HFF-Myc (cell line): ENCODE measurements around the gene CAPN1.

Experiments used
- DNase-seq: peaks from one replicate; pipeline ENCODE4 v3.0.0-alpha.2; 2011; ENCODE audit warnings: low read depth; ENCODE audit errors: extremely low read depth
- H3K4me3 ChIP-seq: replicated peaks from 2 replicates; pipeline ENCODE4 v1.5.1; 2011; ENCODE audit warnings: low read depth, mild to moderate bottlenecking, control low read depth, low read length
- CTCF ChIP-seq: IDR thresholded peaks from 2 replicates; pipeline ENCODE4 v1.5.1; 2012; ENCODE audit warnings: mild to moderate bottlenecking, low read depth, low read length, control low read depth; ENCODE audit errors: missing control alignments

CAPN1 gene

GRCh38 chr11:65210361-65210731 is 28.6 kb downstream of the CAPN1 start:
- no peak for TF ChIP-seq CTCF
- H3K4me3 ChIP-seq = no peak overlapping the region
- no peak for DNase-seq

- DNase-seq = no peak
- TF ChIP-seq CTCF = no peak
- H3K4me3 ChIP-seq = no peak overlapping the region
These were observed 29.0 kb downstream of the CAPN1 start for GRCh38 chr11:65210748-65211147.

- TF ChIP-seq CTCF = no peak
- no peak overlapping the region for H3K4me3 ChIP-seq
- no peak for DNase-seq
These were observed 29.8 kb downstream of the CAPN1 start for GRCh38 chr11:65211293-65212105.

GRCh38 chr11:65212226-65212801 is 30.6 kb downstream of the CAPN1 start:
- no peak overlapping the region for H3K4me3 ChIP-seq
- TF ChIP-seq CTCF = no peak
- DNase-seq = no peak

- TF ChIP-seq CTCF = no peak
- DNase-seq = no peak
- no peak overlapping the region for H3K4me3 ChIP-seq
These were observed 31.8 kb downstream of the CAPN1 start for GRCh38 chr11:65213322-65214211.

- no peak for DNase-seq
- no peak for TF ChIP-seq CTCF
- H3K4me3 ChIP-seq = no peak overlapping the region
These were observed 32.6 kb downstream of the CAPN1 start for GRCh38 chr11:65214212-65214845.
